ENCODE results near the gene PHACTR3.

Gene PHACTR3

GRCh38 chr20:59813948-59814839 is 209.9 kb downstream of the PHACTR3 start:
- H3K4me3 ChIP-seq (ENCODE audit: low read depth, low read length), result no peak overlapping the region
- no peak for DNase-seq (ENCODE audit: low read depth)
- no peak for TF ChIP-seq CTCF (IDR thresholded peaks at IDR 0.05; ENCODE audit: insufficient read depth, low read depth, low read length, missing control alignments)

- no peak overlapping the region for H3K4me3 ChIP-seq (ENCODE audit: low read depth, low read length)
- TF ChIP-seq CTCF (IDR thresholded peaks at IDR 0.05; ENCODE audit: insufficient read depth, low read depth, low read length, missing control alignments), result no peak
- DNase-seq (ENCODE audit: low read depth), result no peak
Measured at GRCh38 chr20:59814840-59815340, 210.6 kb downstream of the PHACTR3 start.

GRCh38 chr20:59816146-59816738 is 211.9 kb downstream of the PHACTR3 start:
- no peak overlapping the region for H3K4me3 ChIP-seq (ENCODE audit: low read depth, low read length)
- TF ChIP-seq CTCF (IDR thresholded peaks at IDR 0.05; ENCODE audit: insufficient read depth, low read depth, low read length, missing control alignments), result no peak
- no peak for DNase-seq (ENCODE audit: low read depth)

- TF ChIP-seq CTCF (IDR thresholded peaks at IDR 0.05; ENCODE audit: insufficient read depth, low read depth, low read length, missing control alignments), result no peak
- DNase-seq (ENCODE audit: low read depth), result no peak
- no peak overlapping the region for H3K4me3 ChIP-seq (ENCODE audit: low read depth, low read length)
Measured at GRCh38 chr20:59817406-59817805, 213.1 kb downstream of the PHACTR3 start.

GRCh38 chr20:59817846-59818615 is 213.7 kb downstream of the PHACTR3 start:
- DNase-seq (ENCODE audit: low read depth), result no peak
- TF ChIP-seq CTCF (IDR thresholded peaks at IDR 0.05; ENCODE audit: insufficient read depth, low read depth, low read length, missing control alignments), result no peak
- H3K4me3 ChIP-seq (ENCODE audit: low read depth, low read length), result no peak overlapping the region

GRCh38 chr20:59818911-59819310 is 214.6 kb downstream of the PHACTR3 start:
- no peak overlapping the region for H3K4me3 ChIP-seq (ENCODE audit: low read depth, low read length)
- DNase-seq (ENCODE audit: low read depth), result no peak
- TF ChIP-seq CTCF (IDR thresholded peaks at IDR 0.05; ENCODE audit: insufficient read depth, low read depth, low read length, missing control alignments), result no peak
